Thyroid gland (tissue), 4 donors: Measurements from ENCODE around the gene RYR2. TPM values are rescaled to one million over a fixed set of nuclear protein-coding genes. Genes with fewer than 3 reads are reported as not detected.

Experiments used
- DNase-seq, 2 donors: peaks; one replicate each; pipeline ENCODE4 v3.0.0-alpha.2; 2019
- H3K27ac ChIP-seq, 3 donors: fragments of 200-600 bp; sonication (generic); 1 replicate in 2 of 3; 2 replicates in 1 of 3; pipeline ENCODE4 v1.5.1; 2016 to 2019; ENCODE audit warnings: mild to moderate bottlenecking in 1 of 3, moderate library complexity in 1 of 3
- H3K27me3 ChIP-seq: fragments of 200-600 bp; sonication (generic); one replicate; pipeline ENCODE4 v1.5.1; 2019
- H3K36me3 ChIP-seq, 2 donors: fragments of 200-600 bp; sonication (generic); one replicate each; pipeline ENCODE4 v1.5.1; 2016 to 2019
- H3K4me1 ChIP-seq, 2 donors: fragments of 200-600 bp; sonication (generic); one replicate each; pipeline ENCODE4 v1.5.1; 2017 to 2019
- H3K4me3 ChIP-seq, 3 donors: fragments of 200-600 bp; sonication (generic); replicated peaks in 1 of 3; 1 replicate in 2 of 3; 2 replicates in 1 of 3; pipeline ENCODE4 v1.5.1; 2016; ENCODE audit warnings: mild to moderate bottlenecking in 1 of 3
- H3K9me3 ChIP-seq: fragments of 200-600 bp; sonication (generic); one replicate; pipeline ENCODE4 v1.5.1; 2017
- POLR2A ChIP-seq, 2 donors: fragments of 450-650 bp; IDR thresholded peaks; one replicate each; pipeline ENCODE4 v1.6.1; 2017; ENCODE audit warnings: antibody characterized with exemption in 2 of 2, mild to moderate bottlenecking in 2 of 2, moderate library complexity in 1 of 2
- WGBS, 2 donors: methylation state at CpG; one replicate each; pipeline ENCODE4 v1.1.5; 2017; 5-methylcytosine and 5-hydroxymethylcytosine counted together
- intact Hi-C: fragments of 100-400 bp; cut with DNase I; formaldehyde crosslinking; loops from one replicate; pipeline ENCODE4 v1.15.1; 2023
- total RNA-seq, 4 donors: library from RNA; depleted of rRNA; stranded (reverse); fragments of >200 nt; gene quantifications; one replicate each; pipeline ENCODE4 v1.2.3, GENCODE V29; 2016
- TF ChIP-seq, protein P1 (sequence below), 6 experiments: fragments of 200-600 bp in 3 of 6; fragments of 450-650 bp in 3 of 6; sonication (generic) in 3 of 6; IDR thresholded peaks; one replicate each; pipeline ENCODE4 v1.5.1; 2016 to 2019; ENCODE audit warnings: antibody characterized with exemption in 6 of 6, mild to moderate bottlenecking in 2 of 6, inconsistent platforms in 1 of 6, moderate library complexity in 1 of 6

The RYR2 gene
- total RNA-seq, 4 donors from 2014 or later, result 6.6 to 31.8 (median 28.2) TPM

- 69 to 72% methylated on average over 2 of the region's 2 CpGs for WGBS, 2 donors
- H3K9me3 ChIP-seq, result no peaks in the 10 kb centered on the region
- no peaks in the 10 kb centered on the region for H3K27me3 ChIP-seq
- no peaks in the 10 kb centered on the region for H3K36me3 ChIP-seq
- DNase-seq, result no peak
- TF ChIP-seq, protein P1, sequence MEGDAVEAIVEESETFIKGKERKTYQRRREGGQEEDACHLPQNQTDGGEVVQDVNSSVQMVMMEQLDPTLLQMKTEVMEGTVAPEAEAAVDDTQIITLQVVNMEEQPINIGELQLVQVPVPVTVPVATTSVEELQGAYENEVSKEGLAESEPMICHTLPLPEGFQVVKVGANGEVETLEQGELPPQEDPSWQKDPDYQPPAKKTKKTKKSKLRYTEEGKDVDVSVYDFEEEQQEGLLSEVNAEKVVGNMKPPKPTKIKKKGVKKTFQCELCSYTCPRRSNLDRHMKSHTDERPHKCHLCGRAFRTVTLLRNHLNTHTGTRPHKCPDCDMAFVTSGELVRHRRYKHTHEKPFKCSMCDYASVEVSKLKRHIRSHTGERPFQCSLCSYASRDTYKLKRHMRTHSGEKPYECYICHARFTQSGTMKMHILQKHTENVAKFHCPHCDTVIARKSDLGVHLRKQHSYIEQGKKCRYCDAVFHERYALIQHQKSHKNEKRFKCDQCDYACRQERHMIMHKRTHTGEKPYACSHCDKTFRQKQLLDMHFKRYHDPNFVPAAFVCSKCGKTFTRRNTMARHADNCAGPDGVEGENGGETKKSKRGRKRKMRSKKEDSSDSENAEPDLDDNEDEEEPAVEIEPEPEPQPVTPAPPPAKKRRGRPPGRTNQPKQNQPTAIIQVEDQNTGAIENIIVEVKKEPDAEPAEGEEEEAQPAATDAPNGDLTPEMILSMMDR (IDR thresholded peaks at IDR 0.05), result no peak
- TF ChIP-seq POLR2A (IDR thresholded peaks at IDR 0.05), result no peak
- no peak overlapping the region for H3K4me3 ChIP-seq
- H3K27ac ChIP-seq, result no peak overlapping the region
- intact Hi-C loops, result no loop called here
- H3K4me1 ChIP-seq, result no peaks in the 10 kb centered on the region
Observed at GRCh38 chr1:237640966-237641365, 599.0 kb downstream of the RYR2 start.

GRCh38 chr1:237650809-237651208 lies 608.8 kb downstream of the RYR2 start:
- Histone ChIP-seq H3K27ac (no peak overlapping the region), H3K9me3 (no peaks in the 10 kb centered on the region), H3K36me3 (no peaks in the 10 kb centered on the region), H3K27me3 (no peaks in the 10 kb centered on the region), H3K4me3 (no peak overlapping the region), H3K4me1 (no peaks in the 10 kb centered on the region)
- TF ChIP-seq, protein P1 (IDR thresholded peaks at IDR 0.05), result no peak
- no peak for TF ChIP-seq POLR2A (IDR thresholded peaks at IDR 0.05)
- intact Hi-C loops, result no loop called here
- DNase-seq, result no peak

DNA sequence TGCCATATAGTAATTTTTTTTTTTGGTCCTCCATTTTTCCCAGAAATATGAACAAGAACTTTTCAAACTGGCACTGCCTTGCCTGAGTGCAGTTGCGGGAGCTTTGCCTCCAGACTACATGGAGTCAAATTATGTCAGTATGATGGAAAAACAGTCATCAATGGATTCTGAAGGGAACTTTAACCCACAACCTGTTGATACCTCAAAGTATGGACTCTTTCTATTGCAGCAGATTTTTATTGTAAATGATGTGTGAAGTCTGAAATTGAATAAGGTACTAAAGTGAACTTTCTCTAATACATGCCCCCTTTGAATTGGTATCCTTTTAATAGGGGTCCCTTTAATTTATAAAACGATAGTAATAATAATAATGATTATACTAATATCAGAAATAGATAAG lies 613.8 kb downstream of the RYR2 start:
- Histone ChIP-seq H3K9me3 (no peaks in the 10 kb centered on the region), H3K36me3 (no peaks in the 10 kb centered on the region), H3K27me3 (no peaks in the 10 kb centered on the region), H3K4me3 (no peak overlapping the region), H3K27ac (no peak overlapping the region), H3K4me1 (no peaks in the 10 kb centered on the region)
- WGBS, 2 donors, result 92 to 93% methylated on average over 2 of the region's 2 CpGs
- DNase-seq, result no peak
- TF ChIP-seq, protein P1 (IDR thresholded peaks at IDR 0.05), result no peak
- no peak for TF ChIP-seq POLR2A (IDR thresholded peaks at IDR 0.05)
- intact Hi-C loops, result no loop called here

GRCh38 chr1:237664348-237664747 lies 622.4 kb downstream of the RYR2 start:
- 85 to 89% methylated on average over 5 of the region's 5 CpGs for WGBS, 2 donors
- Histone ChIP-seq H3K4me3 (no peak overlapping the region), H3K4me1 (no peaks in the 10 kb centered on the region), H3K27ac (no peak overlapping the region), H3K36me3 (no peaks in the 10 kb centered on the region), H3K9me3 (no peaks in the 10 kb centered on the region), H3K27me3 (no peaks in the 10 kb centered on the region)
- intact Hi-C loops, result no loop called here
- DNase-seq, result no peak
- TF ChIP-seq, protein P1 (IDR thresholded peaks at IDR 0.05), result no peak
- no peak for TF ChIP-seq POLR2A (IDR thresholded peaks at IDR 0.05)

GRCh38 chr1:237670302-237670701 lies 628.3 kb downstream of the RYR2 start:
- Histone ChIP-seq H3K27me3 (no peaks in the 10 kb centered on the region), H3K4me3 (no peak overlapping the region), H3K27ac (no peak overlapping the region), H3K4me1 (no peaks in the 10 kb centered on the region), H3K36me3 (no peaks in the 10 kb centered on the region), H3K9me3 (no peaks in the 10 kb centered on the region)
- no peak for TF ChIP-seq POLR2A (IDR thresholded peaks at IDR 0.05)
- TF ChIP-seq, protein P1 (IDR thresholded peaks at IDR 0.05), result no peak
- WGBS, 2 donors, result 88% methylated on average over 1 of the region's 1 CpG
- intact Hi-C loops, result no loop called here
- DNase-seq, result no peak
